ACHN (cell line): ENCODE data around the gene CTDNEP1.
A peak's percentile ranks its signal among the peaks of the same experiment; 100 is the strongest.

ENCODE experiments used
- DNase-seq: peaks from one replicate; pipeline ENCODE4 v3.0.0-alpha.2; 2015
- in situ Hi-C: cut with HindIII; loops from 2 replicates; pipeline ENCODE4 v1.10.0; 2017; ENCODE audit warnings: low sequenced_read_pairs, low pct_ligation_motif_present, low pct_unique_long_range_greater_than_20kb

Gene CTDNEP1

GRCh38 chr17:7251661-7252175, at the start of gene CTDNEP1:
Gene CTDNEP1 (minus strand): TSS chr17:7251734. CDS start chr17:7251296, 438 bp downstream.
- peak; percentile 100 for DNase-seq
- in situ Hi-C loops: no loop called here

- DNase-seq: peak; percentile 86
- in situ Hi-C loops: no loop called here
These were observed 44.8 kb upstream of the CTDNEP1 start for GRCh38 chr17:7296189-7296861.

DNA sequence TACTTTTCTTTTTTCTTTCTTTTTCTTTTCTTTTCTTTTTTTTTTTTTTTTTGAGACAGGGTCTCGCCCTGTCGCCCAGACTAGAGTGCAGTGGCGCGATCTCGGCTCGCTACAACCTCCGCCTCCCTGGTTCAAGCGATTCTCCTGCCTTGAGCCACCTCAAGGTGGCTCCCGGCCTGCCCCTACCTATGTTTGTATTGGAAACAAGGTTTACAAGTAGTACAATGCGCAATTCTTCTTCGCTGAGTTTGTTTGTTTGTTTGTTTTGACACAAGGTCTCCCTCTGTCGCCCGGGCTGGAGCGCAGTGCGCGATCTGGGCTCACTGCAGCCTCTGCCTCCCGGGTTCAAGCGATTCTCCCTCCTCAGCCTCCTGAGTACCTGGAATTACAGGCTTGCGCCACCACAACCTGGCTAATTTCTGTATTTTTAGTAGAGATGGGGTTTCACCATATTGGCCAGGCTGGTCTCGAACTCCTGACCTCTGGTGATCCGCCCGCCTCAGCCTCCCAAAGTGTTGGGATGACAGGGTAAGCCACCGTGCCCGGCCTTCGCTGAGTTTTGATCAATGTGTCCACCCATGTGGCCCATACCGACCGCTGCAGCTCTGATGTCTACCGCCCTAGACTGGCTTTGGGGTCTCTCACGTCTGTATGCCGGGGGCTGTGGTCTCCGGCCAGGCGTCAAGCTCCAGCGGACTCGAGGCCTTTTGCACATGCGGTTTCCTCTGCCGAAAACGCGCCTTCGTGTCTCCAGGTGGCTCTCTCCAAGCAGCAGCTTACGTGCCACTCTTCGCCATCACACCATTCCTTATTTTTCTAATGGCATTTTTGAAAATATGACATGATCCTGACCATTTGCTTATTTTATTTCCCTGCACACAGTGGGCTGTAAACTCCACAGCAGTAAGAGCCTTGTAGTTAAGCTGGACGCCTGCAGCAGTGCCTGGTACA, 44.0 kb upstream of the CTDNEP1 start:
- in situ Hi-C loops: no loop called here
- DNase-seq: no peak

GRCh38 chr17:7294614-7295153, 43.1 kb upstream of the CTDNEP1 start, which contains the start of gene YBX2:
Gene YBX2 (minus strand): TSS chr17:7294639. CDS start chr17:7294500, 139 bp downstream.
- DNase-seq: no peak
- in situ Hi-C loops: no loop called here

GRCh38 chr17:7293816-7294613, 42.5 kb upstream of the CTDNEP1 start:
- in situ Hi-C loops: no loop called here
- DNase-seq: no peak

- peak; percentile 42 for DNase-seq
- in situ Hi-C loops: no loop called here
These were observed 41.6 kb upstream of the CTDNEP1 start for GRCh38 chr17:7293159-7293558.

GRCh38 chr17:7292729-7293128, 41.2 kb upstream of the CTDNEP1 start:
- in situ Hi-C loops: no loop called here
- no peak for DNase-seq

- no peak for DNase-seq
- in situ Hi-C loops: no loop called here
These were observed 40.7 kb upstream of the CTDNEP1 start for GRCh38 chr17:7292194-7292593.

DNA sequence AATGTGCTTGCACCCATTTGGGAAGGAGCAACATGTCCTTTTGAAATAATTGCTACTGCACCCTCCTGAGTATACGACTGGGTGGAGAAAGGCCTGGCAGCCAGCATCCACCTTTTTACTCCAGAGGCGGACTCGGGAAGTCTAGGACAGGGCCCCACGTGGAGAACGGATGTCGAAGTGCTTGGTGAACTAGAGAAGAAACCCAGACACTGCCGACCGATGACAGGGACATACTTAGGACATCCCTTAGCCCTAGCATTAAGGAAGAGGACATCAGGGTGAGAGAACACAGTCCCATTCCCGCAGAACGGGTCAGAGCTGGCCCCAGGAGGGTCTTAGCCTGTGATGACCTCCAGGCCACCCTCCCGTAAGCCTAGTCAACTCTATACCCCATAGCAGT, 39.2 kb upstream of the CTDNEP1 start:
- in situ Hi-C loops: no loop called here
- DNase-seq: no peak

- no peak for DNase-seq
- in situ Hi-C loops: no loop called here
These were observed 38.6 kb upstream of the CTDNEP1 start for GRCh38 chr17:7290166-7290565.

- DNase-seq: no peak
- in situ Hi-C loops: no loop called here
These were observed 37.9 kb upstream of the CTDNEP1 start for GRCh38 chr17:7289256-7290032.

DNA sequence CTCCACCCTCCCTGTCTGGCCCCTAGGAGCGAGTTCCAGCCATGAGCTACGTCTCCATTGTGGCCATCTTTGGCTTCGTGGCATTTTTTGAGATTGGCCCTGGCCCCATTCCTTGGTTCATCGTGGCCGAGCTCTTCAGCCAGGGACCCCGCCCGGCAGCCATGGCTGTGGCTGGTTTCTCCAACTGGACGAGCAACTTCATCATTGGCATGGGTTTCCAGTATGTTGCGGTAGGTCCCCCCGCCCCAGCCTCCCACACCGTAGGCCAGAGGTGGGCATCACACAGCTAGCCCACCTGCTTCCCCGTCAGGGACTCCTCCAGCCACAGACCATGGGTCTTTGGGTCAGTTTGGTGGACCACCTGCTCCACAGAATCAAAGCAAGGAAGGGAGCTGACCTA, 34.1 kb upstream of the CTDNEP1 start:
- DNase-seq: no peak
- in situ Hi-C loops: no loop called here

GRCh38 chr17:7284911-7285310, 33.4 kb upstream of the CTDNEP1 start:
- no peak for DNase-seq
- in situ Hi-C loops: no loop called here

- in situ Hi-C loops: no loop called here
- no peak for DNase-seq
These were observed 32.1 kb upstream of the CTDNEP1 start for GRCh38 chr17:7283471-7284216.

DNA sequence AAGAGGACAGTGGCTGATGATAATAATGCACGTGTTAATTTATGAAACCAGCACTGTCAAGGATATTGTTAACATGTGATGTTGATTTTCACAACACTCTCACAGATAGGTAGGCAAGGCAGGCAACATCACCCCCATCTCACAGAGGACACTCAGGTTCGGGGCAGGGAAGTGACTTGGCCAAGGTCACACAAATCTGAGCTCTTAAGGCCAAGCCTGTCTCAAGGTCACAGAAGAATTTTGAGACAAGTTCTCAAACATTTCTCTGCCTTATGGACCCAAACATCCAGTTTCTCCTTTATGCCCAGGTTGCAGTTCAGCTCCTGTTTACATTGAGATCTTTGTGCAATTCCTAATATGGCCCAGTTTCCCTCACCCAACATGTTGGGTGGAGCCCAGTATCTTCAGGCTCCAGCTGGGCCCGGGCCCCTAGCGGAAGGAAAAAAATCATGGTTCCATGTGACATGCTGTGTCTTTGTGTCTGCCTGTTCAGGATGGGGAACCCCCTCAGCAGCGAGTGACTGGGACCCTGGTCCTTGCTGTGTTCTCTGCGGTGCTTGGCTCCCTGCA, 31.3 kb upstream of the CTDNEP1 start:
- no peak for DNase-seq
- in situ Hi-C loops: no loop called here

DNA sequence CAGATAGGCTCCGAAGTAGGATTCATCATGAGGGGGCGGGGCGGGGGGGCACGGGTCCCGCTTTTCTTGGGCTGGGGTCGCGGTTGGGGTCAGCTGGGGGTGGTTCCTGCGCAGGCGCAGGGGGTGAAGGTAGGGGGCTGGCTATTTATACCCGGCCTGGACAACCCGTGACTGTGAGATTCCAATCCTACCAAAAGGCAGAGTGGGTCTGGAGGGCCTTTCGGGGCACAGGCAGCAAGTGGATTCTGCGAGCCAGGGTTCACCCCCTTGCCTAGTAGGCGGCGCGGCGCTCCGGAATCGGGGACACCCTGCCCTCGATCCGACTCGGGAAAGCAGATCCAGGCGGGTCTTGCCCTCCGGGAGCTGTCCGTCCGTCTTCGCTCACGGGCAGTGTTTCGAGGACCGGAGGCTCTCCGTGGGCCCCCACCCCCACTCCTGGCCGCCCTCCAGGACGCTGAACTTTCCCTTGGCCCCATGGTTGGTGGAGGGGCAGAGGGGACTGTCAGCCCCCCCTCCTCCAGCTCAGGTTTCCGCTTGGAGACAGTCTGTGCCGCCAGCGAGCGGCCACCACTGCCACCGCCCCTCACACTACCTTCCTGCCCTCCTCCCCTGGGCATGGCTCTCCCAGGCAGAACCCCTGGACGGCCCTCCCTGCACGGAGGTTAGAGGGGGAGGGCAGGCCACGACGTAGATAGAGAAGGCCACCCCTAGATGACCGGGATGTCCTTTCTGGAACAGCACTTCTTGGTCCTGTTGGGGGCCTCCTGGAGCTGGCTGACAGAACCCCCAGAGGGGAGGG, 30.6 kb upstream of the CTDNEP1 start:
- DNase-seq: no peak
- in situ Hi-C loops: no loop called here
